GM23338 (cell line): Measurements from ENCODE around the gene IZUMO1. TPM values are rescaled to one million over a fixed set of nuclear protein-coding genes. Genes with fewer than 3 reads are reported as not detected.

ENCODE experiments used
- CREB1 ChIP-seq: fragments of 250-450 bp; sonication (Bioruptor Pico); IDR thresholded peaks from 2 replicates; pipeline ENCODE4 v1.5.0; 2020; ENCODE audit warnings: low read depth, mild to moderate bottlenecking, moderate library complexity
- EZH2 ChIP-seq: fragments of 200-600 bp; sonication (generic); IDR thresholded peaks from one replicate; pipeline ENCODE4 v1.8.0; 2017; ENCODE audit warnings: antibody characterized with exemption, mild to moderate bottlenecking, low read depth; ENCODE audit not compliant: unreplicated experiment
- JUNB ChIP-seq: IDR thresholded peaks from one replicate; pipeline ENCODE4 v1.6.1; 2016; ENCODE audit warnings: antibody characterized with exemption; ENCODE audit not compliant: unreplicated experiment
- NANOG ChIP-seq: IDR thresholded peaks from 2 replicates; pipeline ENCODE4 v1.6.1; 2016; ENCODE audit warnings: antibody characterized with exemption, borderline replicate concordance
- STAT1 ChIP-seq: IDR thresholded peaks from one replicate; pipeline ENCODE4 v1.6.1; 2016; ENCODE audit warnings: antibody characterized with exemption; ENCODE audit not compliant: unreplicated experiment
- ZNF114 ChIP-seq: fragments of 250-450 bp; sonication (Bioruptor Pico); IDR thresholded peaks from 2 replicates; pipeline ENCODE4 v1.5.0; 2020; ENCODE audit warnings: mild to moderate bottlenecking, moderate library complexity
- polyA plus RNA-seq: library from polyadenylated mRNA; unstranded; fragments of >200 nt; fragmentation: Nextera tagmentation; extraction: Ambion mirVana; gene quantifications from 2 replicates; pipeline ENCODE4 v1.2.1, GENCODE V29; 2016
- total RNA-seq: library from RNA; depleted of rRNA; stranded (reverse); fragments of >200 nt; shearing (Covaris generic); gene quantifications from 2 replicates; pipeline ENCODE4 v1.2.3, GENCODE V29; 2014
- TF ChIP-seq, protein P1 (sequence below): fragments of 250-450 bp; sonication (Bioruptor Pico); IDR thresholded peaks from 2 replicates; pipeline ENCODE4 v1.5.0; 2020; ENCODE audit warnings: mild to moderate bottlenecking, moderate library complexity
- TF ChIP-seq, protein P2 (sequence below): IDR thresholded peaks from 2 replicates; pipeline ENCODE4 v1.6.1; 2016; ENCODE audit warnings: antibody characterized with exemption
- TF ChIP-seq, protein P3 (sequence below), 2 experiments: fragments of 200-600 bp in 1 of 2; sonication (generic) in 1 of 2; conservative IDR thresholded peaks; 2 replicates each; pipeline versions ENCODE4 v1.5.1 to v1.6.1; 2016 to 2017; ENCODE audit warnings: antibody characterized with exemption in 2 of 2, low read depth in 2 of 2, mild to moderate bottlenecking in 2 of 2, moderate library complexity in 1 of 2

The IZUMO1 gene
- total and polyA plus RNA-seq, 2 experiments from 2014 or later, result 1.2 to 3.5 TPM

DNA sequence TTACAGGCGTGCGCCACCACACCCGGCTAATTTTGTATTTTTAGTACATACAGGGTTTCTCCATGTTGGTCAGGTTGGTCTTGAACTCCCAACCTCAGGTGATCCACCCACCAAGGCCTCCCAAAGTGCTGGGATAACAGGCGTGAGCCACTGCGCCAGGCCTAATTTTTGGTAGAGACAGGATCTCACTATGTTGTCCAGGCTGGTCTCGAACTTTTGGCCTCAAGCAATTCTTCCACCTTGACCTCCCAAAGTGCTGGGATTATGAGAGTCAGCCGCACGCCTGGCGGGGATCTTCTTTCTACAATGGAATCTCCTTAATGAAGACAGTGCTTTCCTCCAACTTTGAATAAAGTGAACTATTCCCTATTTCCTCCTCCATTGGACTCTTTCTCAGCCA is 12.1 kb downstream of the IZUMO1 start (continued):
- TF ChIP-seq, protein P1, sequence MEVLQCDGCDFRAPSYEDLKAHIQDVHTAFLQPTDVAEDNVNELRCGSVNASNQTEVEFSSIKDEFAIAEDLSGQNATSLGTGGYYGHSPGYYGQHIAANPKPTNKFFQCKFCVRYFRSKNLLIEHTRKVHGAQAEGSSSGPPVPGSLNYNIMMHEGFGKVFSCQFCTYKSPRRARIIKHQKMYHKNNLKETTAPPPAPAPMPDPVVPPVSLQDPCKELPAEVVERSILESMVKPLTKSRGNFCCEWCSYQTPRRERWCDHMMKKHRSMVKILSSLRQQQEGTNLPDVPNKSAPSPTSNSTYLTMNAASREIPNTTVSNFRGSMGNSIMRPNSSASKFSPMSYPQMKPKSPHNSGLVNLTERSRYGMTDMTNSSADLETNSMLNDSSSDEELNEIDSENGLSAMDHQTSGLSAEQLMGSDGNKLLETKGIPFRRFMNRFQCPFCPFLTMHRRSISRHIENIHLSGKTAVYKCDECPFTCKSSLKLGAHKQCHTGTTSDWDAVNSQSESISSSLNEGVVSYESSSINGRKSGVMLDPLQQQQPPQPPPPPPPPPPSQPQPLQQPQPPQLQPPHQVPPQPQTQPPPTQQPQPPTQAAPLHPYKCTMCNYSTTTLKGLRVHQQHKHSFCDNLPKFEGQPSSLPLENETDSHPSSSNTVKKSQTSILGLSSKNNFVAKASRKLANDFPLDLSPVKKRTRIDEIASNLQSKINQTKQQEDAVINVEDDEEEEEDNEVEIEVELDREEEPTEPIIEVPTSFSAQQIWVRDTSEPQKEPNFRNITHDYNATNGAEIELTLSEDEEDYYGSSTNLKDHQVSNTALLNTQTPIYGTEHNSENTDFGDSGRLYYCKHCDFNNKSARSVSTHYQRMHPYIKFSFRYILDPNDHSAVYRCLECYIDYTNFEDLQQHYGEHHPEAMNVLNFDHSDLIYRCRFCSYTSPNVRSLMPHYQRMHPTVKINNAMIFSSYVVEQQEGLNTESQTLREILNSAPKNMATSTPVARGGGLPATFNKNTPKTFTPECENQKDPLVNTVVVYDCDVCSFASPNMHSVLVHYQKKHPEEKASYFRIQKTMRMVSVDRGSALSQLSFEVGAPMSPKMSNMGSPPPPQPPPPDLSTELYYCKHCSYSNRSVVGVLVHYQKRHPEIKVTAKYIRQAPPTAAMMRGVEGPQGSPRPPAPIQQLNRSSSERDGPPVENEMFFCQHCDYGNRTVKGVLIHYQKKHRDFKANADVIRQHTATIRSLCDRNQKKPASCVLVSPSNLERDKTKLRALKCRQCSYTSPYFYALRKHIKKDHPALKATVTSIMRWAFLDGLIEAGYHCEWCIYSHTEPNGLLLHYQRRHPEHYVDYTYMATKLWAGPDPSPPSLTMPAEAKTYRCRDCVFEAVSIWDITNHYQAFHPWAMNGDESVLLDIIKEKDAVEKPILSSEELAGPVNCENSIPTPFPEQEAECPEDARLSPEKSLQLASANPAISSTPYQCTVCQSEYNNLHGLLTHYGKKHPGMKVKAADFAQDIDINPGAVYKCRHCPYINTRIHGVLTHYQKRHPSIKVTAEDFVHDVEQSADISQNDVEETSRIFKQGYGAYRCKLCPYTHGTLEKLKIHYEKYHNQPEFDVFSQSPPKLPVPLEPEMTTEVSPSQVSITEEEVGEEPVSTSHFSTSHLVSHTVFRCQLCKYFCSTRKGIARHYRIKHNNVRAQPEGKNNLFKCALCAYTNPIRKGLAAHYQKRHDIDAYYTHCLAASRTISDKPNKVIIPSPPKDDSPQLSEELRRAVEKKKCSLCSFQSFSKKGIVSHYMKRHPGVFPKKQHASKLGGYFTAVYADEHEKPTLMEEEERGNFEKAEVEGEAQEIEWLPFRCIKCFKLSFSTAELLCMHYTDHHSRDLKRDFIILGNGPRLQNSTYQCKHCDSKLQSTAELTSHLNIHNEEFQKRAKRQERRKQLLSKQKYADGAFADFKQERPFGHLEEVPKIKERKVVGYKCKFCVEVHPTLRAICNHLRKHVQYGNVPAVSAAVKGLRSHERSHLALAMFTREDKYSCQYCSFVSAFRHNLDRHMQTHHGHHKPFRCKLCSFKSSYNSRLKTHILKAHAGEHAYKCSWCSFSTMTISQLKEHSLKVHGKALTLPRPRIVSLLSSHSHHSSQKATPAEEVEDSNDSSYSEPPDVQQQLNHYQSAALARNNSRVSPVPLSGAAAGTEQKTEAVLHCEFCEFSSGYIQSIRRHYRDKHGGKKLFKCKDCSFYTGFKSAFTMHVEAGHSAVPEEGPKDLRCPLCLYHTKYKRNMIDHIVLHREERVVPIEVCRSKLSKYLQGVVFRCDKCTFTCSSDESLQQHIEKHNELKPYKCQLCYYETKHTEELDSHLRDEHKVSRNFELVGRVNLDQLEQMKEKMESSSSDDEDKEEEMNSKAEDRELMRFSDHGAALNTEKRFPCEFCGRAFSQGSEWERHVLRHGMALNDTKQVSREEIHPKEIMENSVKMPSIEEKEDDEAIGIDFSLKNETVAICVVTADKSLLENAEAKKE (CRISPR knock-in tag), result no peak
- TF ChIP-seq, protein P2, sequence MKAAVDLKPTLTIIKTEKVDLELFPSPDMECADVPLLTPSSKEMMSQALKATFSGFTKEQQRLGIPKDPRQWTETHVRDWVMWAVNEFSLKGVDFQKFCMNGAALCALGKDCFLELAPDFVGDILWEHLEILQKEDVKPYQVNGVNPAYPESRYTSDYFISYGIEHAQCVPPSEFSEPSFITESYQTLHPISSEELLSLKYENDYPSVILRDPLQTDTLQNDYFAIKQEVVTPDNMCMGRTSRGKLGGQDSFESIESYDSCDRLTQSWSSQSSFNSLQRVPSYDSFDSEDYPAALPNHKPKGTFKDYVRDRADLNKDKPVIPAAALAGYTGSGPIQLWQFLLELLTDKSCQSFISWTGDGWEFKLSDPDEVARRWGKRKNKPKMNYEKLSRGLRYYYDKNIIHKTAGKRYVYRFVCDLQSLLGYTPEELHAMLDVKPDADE, result no peak
- TF ChIP-seq, protein P3, sequence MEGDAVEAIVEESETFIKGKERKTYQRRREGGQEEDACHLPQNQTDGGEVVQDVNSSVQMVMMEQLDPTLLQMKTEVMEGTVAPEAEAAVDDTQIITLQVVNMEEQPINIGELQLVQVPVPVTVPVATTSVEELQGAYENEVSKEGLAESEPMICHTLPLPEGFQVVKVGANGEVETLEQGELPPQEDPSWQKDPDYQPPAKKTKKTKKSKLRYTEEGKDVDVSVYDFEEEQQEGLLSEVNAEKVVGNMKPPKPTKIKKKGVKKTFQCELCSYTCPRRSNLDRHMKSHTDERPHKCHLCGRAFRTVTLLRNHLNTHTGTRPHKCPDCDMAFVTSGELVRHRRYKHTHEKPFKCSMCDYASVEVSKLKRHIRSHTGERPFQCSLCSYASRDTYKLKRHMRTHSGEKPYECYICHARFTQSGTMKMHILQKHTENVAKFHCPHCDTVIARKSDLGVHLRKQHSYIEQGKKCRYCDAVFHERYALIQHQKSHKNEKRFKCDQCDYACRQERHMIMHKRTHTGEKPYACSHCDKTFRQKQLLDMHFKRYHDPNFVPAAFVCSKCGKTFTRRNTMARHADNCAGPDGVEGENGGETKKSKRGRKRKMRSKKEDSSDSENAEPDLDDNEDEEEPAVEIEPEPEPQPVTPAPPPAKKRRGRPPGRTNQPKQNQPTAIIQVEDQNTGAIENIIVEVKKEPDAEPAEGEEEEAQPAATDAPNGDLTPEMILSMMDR (conservative IDR thresholded peaks at IDR 0.05; ENCODE audit: low read depth in 2 of 2), result no peak
- TF ChIP-seq STAT1, result no peak
- no peak for TF ChIP-seq EZH2
- no peak for TF ChIP-seq CREB1
- no peak for TF ChIP-seq NANOG
- TF ChIP-seq JUNB, result no peak
- TF ChIP-seq ZNF114, result no peak
